K562 treated with DMSO at 1 percent for 48 hours (cell line): Measurements from ENCODE around the gene MTRF1. TPM values are rescaled to one million over a fixed set of nuclear protein-coding genes. Genes with fewer than 3 reads are reported as not detected.

ENCODE experiments used
- total RNA-seq: library from RNA; unstranded; fragments of 300-600 nt; gene quantifications from 2 replicates; pipeline ENCODE4 v1.2.3, GENCODE V29; 2022; ENCODE audit warnings: low replicate concordance; ENCODE audit errors: extremely low read depth

The MTRF1 gene, protein sequence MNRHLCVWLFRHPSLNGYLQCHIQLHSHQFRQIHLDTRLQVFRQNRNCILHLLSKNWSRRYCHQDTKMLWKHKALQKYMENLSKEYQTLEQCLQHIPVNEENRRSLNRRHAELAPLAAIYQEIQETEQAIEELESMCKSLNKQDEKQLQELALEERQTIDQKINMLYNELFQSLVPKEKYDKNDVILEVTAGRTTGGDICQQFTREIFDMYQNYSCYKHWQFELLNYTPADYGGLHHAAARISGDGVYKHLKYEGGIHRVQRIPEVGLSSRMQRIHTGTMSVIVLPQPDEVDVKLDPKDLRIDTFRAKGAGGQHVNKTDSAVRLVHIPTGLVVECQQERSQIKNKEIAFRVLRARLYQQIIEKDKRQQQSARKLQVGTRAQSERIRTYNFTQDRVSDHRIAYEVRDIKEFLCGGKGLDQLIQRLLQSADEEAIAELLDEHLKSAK
- total RNA-seq: not detected in 2 replicates

GRCh38 chr13:41263261-41263971, at the start of gene MTRF1:
MTRF1 (minus strand) TSS chr13:41263576; CDS start chr13:41260907, 2,669 bp downstream.

DNA sequence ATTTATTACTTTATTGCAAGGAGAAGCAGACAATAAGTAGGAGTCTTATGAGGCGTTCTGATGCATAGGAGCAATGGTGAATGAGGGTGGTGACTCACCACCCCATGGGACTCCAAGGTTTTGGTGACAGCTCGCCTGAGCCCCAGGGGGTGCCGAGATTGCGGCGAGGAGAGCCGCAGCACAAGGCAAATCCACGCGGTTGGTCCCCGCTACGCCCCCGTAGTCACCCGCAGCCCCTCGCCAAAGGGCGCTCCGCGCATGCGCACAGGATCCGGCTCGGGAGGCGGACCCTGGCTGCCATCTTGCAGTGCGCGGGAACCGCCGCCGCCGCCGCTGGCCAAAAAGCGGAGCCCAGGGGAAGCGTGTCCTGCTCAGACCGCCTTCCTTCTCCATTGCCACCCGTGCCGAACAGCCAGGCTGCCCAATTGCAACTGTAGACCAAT, 47.6 kb upstream of the MTRF1 start, which contains the start of gene NAA16:
TSS of gene NAA16 (plus strand) at position 305 of the 443 bp plus-strand sequence. CDS start 262 bp downstream, outside the sequence.

GRCh38 chr13:41193919-41194824, 69.2 kb downstream of the MTRF1 start, which contains the start of gene KBTBD7:
KBTBD7 (minus strand) TSS chr13:41194569; CDS start chr13:41194257, 312 bp downstream.

Other genes starting within 250 kb of the MTRF1 start
- gene ELF1, start 244.3 kb downstream of the MTRF1 start, total RNA-seq: not detected in 2 replicates
- not detected in 2 replicates for gene WBP4, start 202.1 kb downstream of the MTRF1 start, total RNA-seq
- not detected in 2 replicates for gene KBTBD6, start 130.8 kb downstream of the MTRF1 start, total RNA-seq
- not detected in 2 replicates for gene KBTBD7, start 69.0 kb downstream of the MTRF1 start, total RNA-seq
- not detected in 2 replicates for gene NAA16, start 47.7 kb upstream of the MTRF1 start, total RNA-seq
- not detected in 2 replicates for gene RGCC, start 194.0 kb upstream of the MTRF1 start, total RNA-seq